ENCODE measurements around the gene SYNDIG1L.

SYNDIG1L gene

GRCh38 chr14:74444866-74445265, 18.9 kb upstream of the SYNDIG1L start:
- no peak overlapping the region for H3K4me3 ChIP-seq (ENCODE audit: low read depth, low read length)
- TF ChIP-seq CTCF (IDR thresholded peaks at IDR 0.05; ENCODE audit: borderline replicate concordance, insufficient read depth, low read depth, low read length): no peak

- TF ChIP-seq CTCF (IDR thresholded peaks at IDR 0.05; ENCODE audit: borderline replicate concordance, insufficient read depth, low read depth, low read length): no peak
Measured at GRCh38 chr14:74442757-74443156, 16.7 kb upstream of the SYNDIG1L start.

GRCh38 chr14:74441113-74441512, 15.1 kb upstream of the SYNDIG1L start:
- H3K4me3 ChIP-seq (ENCODE audit: low read depth, low read length): no peak overlapping the region
- TF ChIP-seq CTCF (IDR thresholded peaks at IDR 0.05; ENCODE audit: borderline replicate concordance, insufficient read depth, low read depth, low read length): no peak

More at GRCh38 chr14:74442757-74443156, 16.7 kb upstream of the SYNDIG1L start:
- no peak overlapping the region for H3K4me3 ChIP-seq (ENCODE audit: low read depth, low read length)

GRCh38 chr14:74438351-74438915, 12.4 kb upstream of the SYNDIG1L start:
- TF ChIP-seq CTCF (IDR thresholded peaks at IDR 0.05; ENCODE audit: borderline replicate concordance, insufficient read depth, low read depth, low read length): no peak
- H3K4me3 ChIP-seq (ENCODE audit: low read depth, low read length): no peak overlapping the region

GRCh38 chr14:74437496-74438053, 11.6 kb upstream of the SYNDIG1L start:
- no peak overlapping the region for H3K4me3 ChIP-seq (ENCODE audit: low read depth, low read length)
- TF ChIP-seq CTCF (IDR thresholded peaks at IDR 0.05; ENCODE audit: borderline replicate concordance, insufficient read depth, low read depth, low read length): no peak

GRCh38 chr14:74434294-74434693, 8.3 kb upstream of the SYNDIG1L start:
- no peak for TF ChIP-seq CTCF (IDR thresholded peaks at IDR 0.05; ENCODE audit: borderline replicate concordance, insufficient read depth, low read depth, low read length)

GRCh38 chr14:74429991-74430390, 4.0 kb upstream of the SYNDIG1L start:
- no peak overlapping the region for H3K4me3 ChIP-seq (ENCODE audit: low read depth, low read length)
- TF ChIP-seq CTCF (IDR thresholded peaks at IDR 0.05; ENCODE audit: borderline replicate concordance, insufficient read depth, low read depth, low read length): no peak

More at GRCh38 chr14:74434294-74434693, 8.3 kb upstream of the SYNDIG1L start:
- no peak overlapping the region for H3K4me3 ChIP-seq (ENCODE audit: low read depth, low read length)
